ENCODE results near the gene GRAMD1A.

DNA sequence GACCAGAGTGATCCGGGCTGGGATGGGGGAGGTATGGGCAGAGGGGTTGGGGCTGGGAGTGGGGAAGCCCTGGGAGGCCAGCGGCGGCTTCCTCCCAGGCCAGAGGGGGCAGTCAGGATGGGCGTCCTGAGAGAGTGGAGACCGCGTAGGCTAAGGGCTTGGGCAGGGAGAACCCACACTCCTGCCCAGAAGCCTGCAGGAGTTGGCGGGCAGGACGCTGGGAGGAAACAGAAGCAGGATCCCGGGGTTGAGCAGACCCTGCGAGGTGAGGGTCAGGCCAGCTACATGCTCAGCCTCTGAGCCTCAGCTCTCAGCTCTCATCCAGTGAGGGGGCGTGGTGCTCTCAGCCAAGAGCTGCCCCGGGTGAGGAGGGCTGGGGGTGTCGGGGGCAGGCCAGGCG lies 22.3 kb downstream of the GRAMD1A start:
- no peak for TF ChIP-seq EZH2 (IDR thresholded peaks at IDR 0.05; ENCODE audit: low read length, unreplicated experiment)
- no peak for TF ChIP-seq CTCF (conservative IDR thresholded peaks at IDR 0.05; ENCODE audit: low read depth, low read length)
- TF ChIP-seq EZH2phosphoT487 (IDR thresholded peaks at IDR 0.05; ENCODE audit: borderline replicate concordance, low read length), result no peak
